Endodermal cell (in vitro differentiated cells): ENCODE measurements around the gene SLC7A1. TPM values are rescaled to one million over a fixed set of nuclear protein-coding genes. Genes with fewer than 3 reads are reported as not detected.

Source experiments
- DNase-seq: peaks from one replicate; pipeline ENCODE4 v3.0.0-alpha.2; 2017
- H3K27ac ChIP-seq: 2 replicates; pipeline ENCODE4 v1.5.1; 2013; ENCODE audit warnings: mild to moderate bottlenecking, low read depth, low read length, moderate library complexity
- H3K27me3 ChIP-seq: 2 replicates; pipeline ENCODE4 v1.6.1; 2013; ENCODE audit warnings: mild to moderate bottlenecking, low read length, moderate library complexity; ENCODE audit not compliant: insufficient read depth, control insufficient read depth, poor library complexity, severe bottlenecking
- H3K36me3 ChIP-seq: 2 replicates; pipeline ENCODE4 v1.7.0; 2013; ENCODE audit warnings: mild to moderate bottlenecking, low read length, moderate library complexity; ENCODE audit not compliant: control insufficient read depth, insufficient read depth
- H3K4me1 ChIP-seq: one replicate; pipeline ENCODE4 v1.7.0; 2013; ENCODE audit warnings: low read length; ENCODE audit not compliant: control insufficient read depth, insufficient read depth
- H3K4me3 ChIP-seq: 2 replicates; pipeline ENCODE4 v1.5.1; 2013; ENCODE audit warnings: mild to moderate bottlenecking, low read length, moderate library complexity
- H3K9ac ChIP-seq: 2 replicates; pipeline ENCODE4 v1.6.1; 2013; ENCODE audit warnings: mild to moderate bottlenecking, low read length, moderate library complexity; ENCODE audit not compliant: poor library complexity, severe bottlenecking; ENCODE audit errors: extremely low read depth
- H3K9me3 ChIP-seq: 2 replicates; pipeline ENCODE4 v1.6.1; 2013; ENCODE audit warnings: mild to moderate bottlenecking, low read length, moderate library complexity; ENCODE audit not compliant: control insufficient read depth
- H3K27ac Mint-ChIP-seq: 2 replicates; pipeline ENCODE4 v1.8.0; 2020; ENCODE audit warnings: mixed read lengths
- H3K27me3 Mint-ChIP-seq: 2 replicates; pipeline ENCODE4 v1.8.0; 2021; ENCODE audit warnings: mild to moderate bottlenecking, mixed read lengths; ENCODE audit not compliant: insufficient read depth
- H3K36me3 Mint-ChIP-seq: 2 replicates; pipeline ENCODE4 v1.8.0; 2020; ENCODE audit warnings: low read depth, mixed read lengths
- H3K4me1 Mint-ChIP-seq: 2 replicates; pipeline ENCODE4 v1.8.0; 2020; ENCODE audit warnings: mixed read lengths
- H3K4me3 Mint-ChIP-seq: 2 replicates; pipeline ENCODE4 v1.8.0; 2020; ENCODE audit warnings: mild to moderate bottlenecking, moderate library complexity, mixed read lengths
- H3K9me3 Mint-ChIP-seq: 2 replicates; pipeline ENCODE4 v1.8.0; 2020; ENCODE audit warnings: mild to moderate bottlenecking, mixed read lengths
- CTCF ChIP-seq: fragments of 200-600 bp; sonication (generic); conservative IDR thresholded peaks from 2 replicates; pipeline ENCODE4 v1.5.0; 2021; ENCODE audit warnings: antibody characterized with exemption, mild to moderate bottlenecking
- WGBS, 2 experiments: methylation state at CpG; one replicate each; pipeline versions ENCODE4 v1.1.5 to v1.1.7; 2013; ENCODE audit warnings: missing lambda C conversion rate in 2 of 2, mixed read lengths in 1 of 2; ENCODE audit not compliant: insufficient coverage in 1 of 2, insufficient read length in 1 of 2; 5-methylcytosine and 5-hydroxymethylcytosine counted together
- total RNA-seq, 2 donors: library from RNA; stranded (reverse); fragmentation: NEBNext Ultra II Directional in 1 of 2; extraction: Animal tissue kit (Norgen Biotek cat#: 25700) in 1 of 2; gene quantifications; 2 replicates in 1 of 2; 3 replicates in 1 of 2; pipeline ENCODE4 v1.2.1, GENCODE V29; 2021

The SLC7A1 gene
- total RNA-seq, 2 donors from 2014 or later: 26.0 to 27.3 TPM

- Mint-ChIP-seq H3K36me3 (peaks cover 10% of the 10 kb centered on the region), H3K27me3 (no peaks in the 10 kb centered on the region), H3K9me3 (no peaks in the 10 kb centered on the region), H3K4me1 (peaks cover 19% of the 10 kb centered on the region), H3K4me3 (no peak overlapping the region), H3K27ac (no peak overlapping the region)
- Histone ChIP-seq H3K27me3 (no peaks in the 10 kb centered on the region), H3K27ac (no peak overlapping the region), H3K4me1 (peaks cover 13% of the 10 kb centered on the region), H3K9ac (no peak overlapping the region), H3K9me3 (no peaks in the 10 kb centered on the region), H3K36me3 (peaks cover 27% of the 10 kb centered on the region), H3K4me3 (no peak overlapping the region)
- no peak for DNase-seq
- WGBS, 2 experiments: 92% methylated on average over 7 of the region's 7 CpGs; no CpG with 5 or more reads in 1 of the 2 experiments
- TF ChIP-seq CTCF: no peak
Observed at GRCh38 chr13:29536853-29537252, 58.6 kb downstream of the SLC7A1 start.

- H3K27me3 Mint-ChIP-seq: no peaks in the 10 kb centered on the region
- Histone ChIP-seq H3K4me1 (peaks cover 13% of the 10 kb centered on the region), H3K27me3 (no peaks in the 10 kb centered on the region), H3K36me3 (peaks cover 27% of the 10 kb centered on the region), H3K27ac (no peak overlapping the region), H3K9me3 (no peaks in the 10 kb centered on the region), H3K9ac (no peak overlapping the region), H3K4me3 (no peak overlapping the region)
- H3K4me1 Mint-ChIP-seq: peaks cover 17% of the 10 kb centered on the region
- no peak overlapping the region for H3K4me3 Mint-ChIP-seq
- H3K36me3 Mint-ChIP-seq: peaks cover 10% of the 10 kb centered on the region
- TF ChIP-seq CTCF: no peak
- no peak for DNase-seq
- no peaks in the 10 kb centered on the region for H3K9me3 Mint-ChIP-seq
- WGBS, 2 experiments: 89 to 96% methylated on average over 17 to 24 of the region's 24 CpGs
- H3K27ac Mint-ChIP-seq: no peak overlapping the region
Observed at GRCh38 chr13:29535663-29536655, 59.5 kb downstream of the SLC7A1 start.

DNA sequence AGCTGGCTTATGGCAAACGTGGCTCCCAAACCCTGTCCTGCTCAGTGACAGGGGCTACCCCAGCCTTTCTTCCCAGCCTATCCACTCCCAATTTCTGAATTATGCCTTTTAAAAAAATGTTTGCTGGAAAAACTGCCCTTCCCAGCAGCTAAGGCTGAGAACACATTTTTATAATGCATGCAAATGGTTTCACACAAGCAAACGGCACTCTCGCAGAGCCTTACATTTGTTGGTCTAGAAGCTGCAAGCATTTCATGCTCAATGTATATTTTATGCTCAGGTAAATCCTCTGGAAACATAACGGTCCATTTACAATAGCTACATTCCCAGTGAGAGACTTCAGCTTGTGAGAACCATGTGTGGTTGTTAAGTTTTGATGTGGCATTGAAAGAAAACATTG is 61.4 kb downstream of the SLC7A1 start:
- H3K27me3 ChIP-seq: no peaks in the 10 kb centered on the region
- WGBS, 2 experiments: 90 to 95% methylated on average over 3 to 4 of the region's 4 CpGs
- no peak overlapping the region for H3K9ac ChIP-seq
- no peak for TF ChIP-seq CTCF
- no peaks in the 10 kb centered on the region for H3K4me1 ChIP-seq
- Mint-ChIP-seq H3K9me3 (no peaks in the 10 kb centered on the region), H3K4me3 (no peak overlapping the region), H3K27ac (no peak overlapping the region), H3K27me3 (no peaks in the 10 kb centered on the region), H3K4me1 (peaks cover 11% of the 10 kb centered on the region), H3K36me3 (peaks cover 22% of the 10 kb centered on the region)
- no peak overlapping the region for H3K27ac ChIP-seq
- no peaks in the 10 kb centered on the region for H3K9me3 ChIP-seq
- DNase-seq: no peak
- no peak overlapping the region for H3K4me3 ChIP-seq
- H3K36me3 ChIP-seq: peaks cover 30% of the 10 kb centered on the region
